Measurements from ENCODE around the gene NFATC3. TPM values are rescaled to one million over a fixed set of nuclear protein-coding genes. Genes with fewer than 3 reads are reported as not detected.

Gene NFATC3
- total RNA-seq, 2 donors from 2014 or later = 27.4 to 30.1 TPM

DNA sequence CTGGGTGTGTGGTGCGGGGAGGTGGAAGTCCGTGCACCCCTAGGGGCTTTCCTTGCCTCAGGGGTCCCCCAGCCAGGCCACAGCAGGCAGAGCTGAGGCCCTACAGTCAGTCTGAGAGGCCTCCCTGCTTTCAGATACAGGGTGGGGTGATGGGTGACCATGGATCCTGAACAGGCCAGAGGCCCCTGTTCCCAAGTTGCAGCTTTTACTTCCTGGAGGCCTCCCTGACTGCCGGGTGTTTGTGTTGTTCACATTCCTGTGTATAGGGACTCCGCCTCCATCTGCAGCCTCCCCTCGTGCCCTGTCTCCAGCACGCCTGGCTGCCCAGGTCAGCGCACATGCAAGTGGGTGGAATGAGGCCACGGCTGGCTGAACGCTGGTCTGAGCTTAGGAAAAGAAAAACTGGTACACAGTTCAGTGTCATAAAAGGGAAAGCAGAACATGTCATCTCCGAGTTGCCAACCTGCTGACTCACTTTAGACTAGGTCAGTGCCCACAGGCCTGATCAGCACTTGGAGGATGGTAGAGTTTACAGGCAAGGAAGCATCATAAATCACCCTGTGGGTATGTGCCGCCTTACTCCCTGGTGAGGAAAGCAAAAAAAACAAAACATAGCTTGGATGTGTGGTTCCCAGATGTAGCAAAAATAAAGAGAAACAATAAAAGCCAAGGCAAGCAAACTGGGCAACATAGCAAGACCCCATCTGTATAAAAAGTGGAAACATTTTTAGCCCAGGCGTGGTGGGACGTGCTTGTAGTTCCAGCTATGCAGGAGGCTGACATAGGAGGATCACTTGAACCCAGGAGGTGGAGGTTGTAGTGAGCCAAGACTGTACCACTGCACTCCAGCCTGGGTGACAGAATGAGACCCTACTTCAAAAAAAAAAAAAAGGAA is 173.0 kb downstream of the NFATC3 start:
- Mint-ChIP-seq H3K27me3 (ENCODE audit: insufficient read depth) (peaks cover 2% of the 10 kb centered on the region), H3K9me3 (no peaks in the 10 kb centered on the region), H3K36me3 (ENCODE audit: low read depth) (peaks cover 6% of the 10 kb centered on the region), H3K4me3 (no peak overlapping the region), H3K4me1 (no peaks in the 10 kb centered on the region), H3K27ac (no peak overlapping the region)
- Histone ChIP-seq H3K27ac (ENCODE audit: low read depth, low read length) (peak overlapping the region; percentile 18), H3K4me1 (ENCODE audit: control insufficient read depth, insufficient read depth, low read length) (no peaks in the 10 kb centered on the region), H3K9me3 (ENCODE audit: control insufficient read depth, low read length) (no peaks in the 10 kb centered on the region), H3K36me3 (ENCODE audit: control insufficient read depth, insufficient read depth, low read length) (no peaks in the 10 kb centered on the region), H3K27me3 (ENCODE audit: control insufficient read depth, insufficient read depth, low read length, poor library complexity, severe bottlenecking) (no peaks in the 10 kb centered on the region), H3K9ac (ENCODE audit: extremely low read depth, low read length, poor library complexity, severe bottlenecking) (no peak overlapping the region), H3K4me3 (ENCODE audit: low read length) (no peak overlapping the region)
- no peak for DNase-seq
- TF ChIP-seq, protein P1, sequence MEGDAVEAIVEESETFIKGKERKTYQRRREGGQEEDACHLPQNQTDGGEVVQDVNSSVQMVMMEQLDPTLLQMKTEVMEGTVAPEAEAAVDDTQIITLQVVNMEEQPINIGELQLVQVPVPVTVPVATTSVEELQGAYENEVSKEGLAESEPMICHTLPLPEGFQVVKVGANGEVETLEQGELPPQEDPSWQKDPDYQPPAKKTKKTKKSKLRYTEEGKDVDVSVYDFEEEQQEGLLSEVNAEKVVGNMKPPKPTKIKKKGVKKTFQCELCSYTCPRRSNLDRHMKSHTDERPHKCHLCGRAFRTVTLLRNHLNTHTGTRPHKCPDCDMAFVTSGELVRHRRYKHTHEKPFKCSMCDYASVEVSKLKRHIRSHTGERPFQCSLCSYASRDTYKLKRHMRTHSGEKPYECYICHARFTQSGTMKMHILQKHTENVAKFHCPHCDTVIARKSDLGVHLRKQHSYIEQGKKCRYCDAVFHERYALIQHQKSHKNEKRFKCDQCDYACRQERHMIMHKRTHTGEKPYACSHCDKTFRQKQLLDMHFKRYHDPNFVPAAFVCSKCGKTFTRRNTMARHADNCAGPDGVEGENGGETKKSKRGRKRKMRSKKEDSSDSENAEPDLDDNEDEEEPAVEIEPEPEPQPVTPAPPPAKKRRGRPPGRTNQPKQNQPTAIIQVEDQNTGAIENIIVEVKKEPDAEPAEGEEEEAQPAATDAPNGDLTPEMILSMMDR (conservative IDR thresholded peaks at IDR 0.05) = no peak
- 89 to 90% methylated on average over 10 to 13 of the region's 13 CpGs for WGBS, 2 experiments (ENCODE audit: insufficient coverage in 1 of 2, insufficient read length in 1 of 2)

DNA sequence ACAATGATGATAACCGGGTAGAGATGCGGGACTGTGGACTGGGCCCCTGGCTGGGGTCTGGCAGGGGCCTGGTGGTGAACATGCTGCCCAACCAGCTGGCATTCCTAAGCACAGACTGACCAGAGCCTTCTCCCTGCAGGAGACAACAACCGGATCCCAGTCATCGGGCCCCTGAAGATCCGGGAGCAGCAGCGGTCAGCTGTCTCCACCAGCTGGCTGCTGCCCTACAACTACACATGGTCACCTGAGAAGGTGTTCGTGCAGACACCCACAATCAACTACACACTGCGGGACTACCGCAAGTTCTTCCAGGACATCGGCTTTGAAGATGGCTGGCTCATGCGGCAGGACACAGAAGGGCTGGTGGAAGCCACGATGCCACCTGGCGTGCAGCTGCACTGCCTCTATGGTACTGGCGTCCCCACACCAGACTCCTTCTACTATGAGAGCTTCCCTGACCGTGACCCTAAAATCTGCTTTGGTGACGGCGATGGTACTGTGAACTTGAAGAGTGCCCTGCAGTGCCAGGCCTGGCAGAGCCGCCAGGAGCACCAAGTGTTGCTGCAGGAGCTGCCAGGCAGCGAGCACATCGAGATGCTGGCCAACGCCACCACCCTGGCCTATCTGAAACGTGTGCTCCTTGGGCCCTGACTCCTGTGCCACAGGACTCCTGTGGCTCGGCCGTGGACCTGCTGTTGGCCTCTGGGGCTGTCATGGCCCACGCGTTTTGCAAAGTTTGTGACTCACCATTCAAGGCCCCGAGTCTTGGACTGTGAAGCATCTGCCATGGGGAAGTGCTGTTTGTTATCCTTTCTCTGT is 174.0 kb downstream of the NFATC3 start:
- Mint-ChIP-seq H3K4me1 (no peaks in the 10 kb centered on the region), H3K4me3 (no peak overlapping the region), H3K27ac (no peak overlapping the region), H3K27me3 (ENCODE audit: insufficient read depth) (peaks cover 2% of the 10 kb centered on the region), H3K36me3 (ENCODE audit: low read depth) (peaks cover 4% of the 10 kb centered on the region), H3K9me3 (no peaks in the 10 kb centered on the region)
- TF ChIP-seq, protein P1 (conservative IDR thresholded peaks at IDR 0.05) = no peak
- DNase-seq = no peak
- Histone ChIP-seq H3K27me3 (ENCODE audit: control insufficient read depth, insufficient read depth, low read length, poor library complexity, severe bottlenecking) (no peaks in the 10 kb centered on the region), H3K9me3 (ENCODE audit: control insufficient read depth, low read length) (no peaks in the 10 kb centered on the region), H3K9ac (ENCODE audit: extremely low read depth, low read length, poor library complexity, severe bottlenecking) (no peak overlapping the region), H3K4me3 (ENCODE audit: low read length) (no peak overlapping the region), H3K36me3 (ENCODE audit: control insufficient read depth, insufficient read depth, low read length) (no peaks in the 10 kb centered on the region), H3K27ac (ENCODE audit: low read depth, low read length) (no peak overlapping the region), H3K4me1 (ENCODE audit: control insufficient read depth, insufficient read depth, low read length) (no peaks in the 10 kb centered on the region)
- 91 to 93% methylated on average over 24 to 27 of the region's 27 CpGs for WGBS, 2 experiments (ENCODE audit: insufficient coverage in 1 of 2, insufficient read length in 1 of 2)

DNA sequence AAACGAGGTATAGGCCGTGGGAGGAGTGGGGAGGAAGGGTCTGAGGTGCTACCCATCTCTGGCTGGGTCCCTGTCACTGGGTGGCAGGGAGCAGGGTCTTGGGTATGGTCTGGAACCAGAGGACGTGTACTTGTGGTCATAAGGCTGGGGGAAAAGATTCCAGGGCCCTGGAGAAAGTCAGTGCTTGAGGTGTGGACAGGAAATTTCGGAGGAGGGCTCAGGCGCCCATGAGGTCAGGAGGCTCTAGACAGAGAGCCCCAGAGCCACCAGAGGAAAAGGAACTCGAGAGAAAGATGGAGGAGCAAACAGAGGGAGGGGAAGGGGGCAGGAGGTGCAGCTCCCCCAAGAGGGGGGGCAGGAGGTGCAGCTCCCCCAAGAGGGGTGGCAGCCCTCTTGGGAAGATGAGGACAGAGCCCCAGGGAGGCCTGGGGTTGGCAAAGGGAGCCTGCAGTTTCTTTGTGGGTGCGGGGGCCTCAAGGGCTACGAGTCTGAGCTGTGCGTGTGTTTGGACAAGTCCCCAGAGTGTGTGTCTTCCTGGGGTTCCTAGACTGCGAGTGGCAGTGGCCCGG is 178.5 kb downstream of the NFATC3 start:
- H3K27ac ChIP-seq (ENCODE audit: low read depth, low read length) = no peak overlapping the region
- 50 to 67% methylated on average over 7 to 11 of the region's 11 CpGs for WGBS, 2 experiments (ENCODE audit: insufficient coverage in 1 of 2, insufficient read length in 1 of 2)
- H3K4me3 ChIP-seq (ENCODE audit: low read length) = peak overlapping the region; percentile 73
- H3K9ac ChIP-seq (ENCODE audit: extremely low read depth, low read length, poor library complexity, severe bottlenecking) = peak overlapping the region; percentile 82
- H3K27me3 ChIP-seq (ENCODE audit: control insufficient read depth, insufficient read depth, low read length, poor library complexity, severe bottlenecking) = no peaks in the 10 kb centered on the region
- DNase-seq = no peak
- Mint-ChIP-seq H3K4me3 (peak overlapping the region; percentile 90), H3K9me3 (no peaks in the 10 kb centered on the region), H3K4me1 (peaks cover 23% of the 10 kb centered on the region), H3K36me3 (ENCODE audit: low read depth) (no peaks in the 10 kb centered on the region), H3K27ac (peak overlapping the region; percentile 88), H3K27me3 (ENCODE audit: insufficient read depth) (peaks cover 2% of the 10 kb centered on the region)
- no peaks in the 10 kb centered on the region for H3K9me3 ChIP-seq (ENCODE audit: control insufficient read depth, low read length)
- TF ChIP-seq, protein P1 (conservative IDR thresholded peaks at IDR 0.05) = no peak
- peaks cover 3% of the 10 kb centered on the region for H3K36me3 ChIP-seq (ENCODE audit: control insufficient read depth, insufficient read depth, low read length)
- H3K4me1 ChIP-seq (ENCODE audit: control insufficient read depth, insufficient read depth, low read length) = peaks cover 9% of the 10 kb centered on the region
